Naive thymus-derived CD8-positive, alpha-beta T cell (primary cell): ENCODE measurements around the gene CACNA1B. TPM values are rescaled to one million over a fixed set of nuclear protein-coding genes. Genes with fewer than 3 reads are reported as not detected.

ENCODE experiments used
- ATAC-seq, 2 donors: fragments of 150-1000 bp; cut with Tn5 transposase in 1 of 2; sonication (Bioruptor Pico), chemical (Tn5 transposase) in 1 of 2; 1 replicate in 1 of 2; 2 replicates in 1 of 2; pipeline ENCODE4 v1.10.0; 2021; ENCODE audit warnings: mild to moderate bottlenecking in 2 of 2, moderate library complexity in 2 of 2
- POLR2A ChIA-PET: fragments of 350-600 bp; sonication (Branson Sonifier 250); formaldehyde crosslinking; loops from one replicate; lab custom pipeline; 2021; ENCODE audit warnings: antibody characterized with exemption; lab: Charles Lee
- DNase-seq, 10 donors: peaks; one replicate each; pipeline versions ENCODE4 v3.0.0 to v3.0.0-alpha.2; 2020 to 2022
- H3K27ac Mint-ChIP-seq, 10 donors: one replicate each; pipeline ENCODE4 v1.8.0; 2020 to 2022; ENCODE audit warnings: mild to moderate bottlenecking in 10 of 10, mixed read lengths in 10 of 10, moderate library complexity in 4 of 10, inconsistent platforms in 1 of 10
- H3K27me3 Mint-ChIP-seq, 5 donors: one replicate each; pipeline ENCODE4 v1.8.0; 2021 to 2022; ENCODE audit warnings: mixed read lengths in 5 of 5
- H3K36me3 Mint-ChIP-seq, 3 donors: one replicate each; pipeline ENCODE4 v1.8.0; 2020 to 2022; ENCODE audit warnings: mixed read lengths in 3 of 3, mild to moderate bottlenecking in 2 of 3, inconsistent platforms in 1 of 3
- H3K4me1 Mint-ChIP-seq, 4 donors: one replicate each; pipeline ENCODE4 v1.8.0; 2021 to 2022; ENCODE audit warnings: mixed read lengths in 4 of 4
- H3K4me3 Mint-ChIP-seq, 10 donors: one replicate each; pipeline ENCODE4 v1.8.0; 2020 to 2022; ENCODE audit warnings: mild to moderate bottlenecking in 10 of 10, mixed read lengths in 10 of 10, moderate library complexity in 6 of 10, inconsistent platforms in 1 of 10
- H3K9me3 Mint-ChIP-seq, 9 donors: one replicate each; pipeline ENCODE4 v1.8.0; 2020 to 2022; ENCODE audit warnings: mixed read lengths in 9 of 9, mild to moderate bottlenecking in 3 of 9, inconsistent platforms in 1 of 9, moderate library complexity in 1 of 9
- polyA plus RNA-seq, 3 donors: library from polyadenylated mRNA; unstranded; fragments of 300-500 nt; fragmentation: Illumina TruSeq; gene quantifications; one replicate each; pipeline ENCODE4 v1.2.3, GENCODE V29; 2021
- total RNA-seq, 8 experiments: library from RNA in 2 of 8; stranded (reverse) in 2 of 8; gene quantifications; one replicate each; pipeline ENCODE4 v1.2.3 and lab custom pipeline; 2021 to 2026

Gene CACNA1B
- total and polyA plus RNA-seq, 5 experiments from 2014 or later = not detected

GRCh38 chr9:138022121-138022741 is 144.6 kb downstream of the CACNA1B start:
- Mint-ChIP-seq H3K9me3 (no peaks in the 10 kb centered on the region), H3K27me3 (peaks cover 12 to 44% (median 28%) of the 10 kb centered on the region in 5 donors), H3K4me3 (peak overlapping the region in 3 of 10 donors; percentile 15 to 46 (median 24)), H3K4me1 (peaks cover 0 to 3% (median under 1%) of the 10 kb centered on the region in 4 donors), H3K36me3 (no peaks in the 10 kb centered on the region), H3K27ac (no peak overlapping the region)
- DNase-seq (no peak), ATAC-seq (no peak)
- POLR2A ChIA-PET = no interaction called here

GRCh38 chr9:138022756-138023393 is 145.3 kb downstream of the CACNA1B start:
- Mint-ChIP-seq H3K27me3 (peaks cover 12 to 49% (median 28%) of the 10 kb centered on the region in 5 donors), H3K9me3 (no peaks in the 10 kb centered on the region), H3K36me3 (no peaks in the 10 kb centered on the region), H3K27ac (no peak overlapping the region), H3K4me1 (peaks cover 0 to 3% (median under 1%) of the 10 kb centered on the region in 4 donors), H3K4me3 (peak overlapping the region in 1 of 10 donors; percentile 38)
- POLR2A ChIA-PET = no interaction called here
- peak in 1 of 10 donors; percentile 13 for DNase-seq
- ATAC-seq = no peak

- H3K36me3 Mint-ChIP-seq = no peaks in the 10 kb centered on the region
- peaks cover 12 to 49% (median 28%) of the 10 kb centered on the region in 5 donors for H3K27me3 Mint-ChIP-seq
- ATAC-seq = no peak
- peaks cover 0 to 3% (median under 1%) of the 10 kb centered on the region in 4 donors for H3K4me1 Mint-ChIP-seq
- H3K27ac Mint-ChIP-seq = no peak overlapping the region
- no peak for DNase-seq
- POLR2A ChIA-PET = no interaction called here
- peak overlapping the region in 4 of 10 donors; percentile 4 to 50 (median 44) for H3K4me3 Mint-ChIP-seq
- H3K9me3 Mint-ChIP-seq = no peaks in the 10 kb centered on the region
Measured at GRCh38 chr9:138023394-138024124, 146.0 kb downstream of the CACNA1B start.

GRCh38 chr9:138024131-138024530 is 146.5 kb downstream of the CACNA1B start:
- H3K36me3 Mint-ChIP-seq = no peaks in the 10 kb centered on the region
- no peak for ATAC-seq
- H3K27me3 Mint-ChIP-seq = peaks cover 12 to 49% (median 28%) of the 10 kb centered on the region in 5 donors
- peak overlapping the region in 5 of 10 donors; percentile 4 to 50 (median 45) for H3K4me3 Mint-ChIP-seq
- H3K27ac Mint-ChIP-seq = no peak overlapping the region
- peak in 1 of 10 donors; percentile 14 for DNase-seq
- H3K4me1 Mint-ChIP-seq = peaks cover 0 to 3% (median under 1%) of the 10 kb centered on the region in 4 donors
- no peaks in the 10 kb centered on the region for H3K9me3 Mint-ChIP-seq
- POLR2A ChIA-PET = no interaction called here

GRCh38 chr9:138024831-138025291 is 147.3 kb downstream of the CACNA1B start:
- POLR2A ChIA-PET = no interaction called here
- ATAC-seq = no peak
- no peak for DNase-seq
- Mint-ChIP-seq H3K27me3 (peaks cover 13 to 52% (median 30%) of the 10 kb centered on the region in 5 donors), H3K4me1 (peaks cover 0 to 3% (median under 1%) of the 10 kb centered on the region in 4 donors), H3K36me3 (no peaks in the 10 kb centered on the region), H3K27ac (peak overlapping the region in 1 of 10 donors; percentile 15), H3K9me3 (peaks cover 0 to 2% (median 0%) of the 10 kb centered on the region in 9 donors), H3K4me3 (no peak overlapping the region)

GRCh38 chr9:138025417-138025816 is 147.8 kb downstream of the CACNA1B start:
- peaks cover 0 to 2% (median 0%) of the 10 kb centered on the region in 9 donors for H3K9me3 Mint-ChIP-seq
- H3K27ac Mint-ChIP-seq = peak overlapping the region in 1 of 10 donors; percentile 15
- peaks cover 0 to 3% (median under 1%) of the 10 kb centered on the region in 4 donors for H3K4me1 Mint-ChIP-seq
- no peak overlapping the region for H3K4me3 Mint-ChIP-seq
- POLR2A ChIA-PET = no interaction called here
- H3K36me3 Mint-ChIP-seq = no peaks in the 10 kb centered on the region
- ATAC-seq = no peak
- H3K27me3 Mint-ChIP-seq = peaks cover 15 to 57% (median 36%) of the 10 kb centered on the region in 5 donors
- no peak for DNase-seq

- Mint-ChIP-seq H3K4me1 (peaks cover 0 to 3% (median under 1%) of the 10 kb centered on the region in 4 donors), H3K36me3 (no peaks in the 10 kb centered on the region), H3K27ac (no peak overlapping the region), H3K4me3 (no peak overlapping the region), H3K9me3 (peaks cover 0 to 2% (median 0%) of the 10 kb centered on the region in 9 donors), H3K27me3 (peaks cover 18 to 62% (median 39%) of the 10 kb centered on the region in 5 donors)
- POLR2A ChIA-PET = no interaction called here
- ATAC-seq = no peak
- no peak for DNase-seq
Measured at GRCh38 chr9:138025908-138026307, 148.3 kb downstream of the CACNA1B start.

- peaks cover 0 to 12% (median 5%) of the 10 kb centered on the region in 3 donors for H3K36me3 Mint-ChIP-seq
- peaks cover 0 to 3% (median 0%) of the 10 kb centered on the region in 4 donors for H3K4me1 Mint-ChIP-seq
- POLR2A ChIA-PET = no interaction called here
- no peak overlapping the region for H3K4me3 Mint-ChIP-seq
- no peak for ATAC-seq
- peaks cover 0 to 15% (median 11%) of the 10 kb centered on the region in 9 donors for H3K9me3 Mint-ChIP-seq
- no peak for DNase-seq
- H3K27ac Mint-ChIP-seq = no peak overlapping the region
- peaks cover 28 to 78% (median 59%) of the 10 kb centered on the region in 5 donors for H3K27me3 Mint-ChIP-seq
Measured at GRCh38 chr9:138028596-138028995, 151.0 kb downstream of the CACNA1B start.

- Mint-ChIP-seq H3K9me3 (peaks cover 0 to 23% (median 12%) of the 10 kb centered on the region in 9 donors), H3K27ac (peak overlapping the region in 1 of 10 donors; percentile 8), H3K36me3 (peaks cover 0 to 13% (median 5%) of the 10 kb centered on the region in 3 donors), H3K4me3 (no peak overlapping the region), H3K4me1 (no peaks in the 10 kb centered on the region), H3K27me3 (peaks cover 30 to 82% (median 57%) of the 10 kb centered on the region in 5 donors)
- ATAC-seq = no peak
- POLR2A ChIA-PET = no interaction called here
- DNase-seq = no peak
Measured at GRCh38 chr9:138031186-138031585, 153.6 kb downstream of the CACNA1B start.

GRCh38 chr9:138033950-138034349 is 156.4 kb downstream of the CACNA1B start:
- Mint-ChIP-seq H3K4me3 (no peak overlapping the region), H3K27ac (no peak overlapping the region), H3K27me3 (peaks cover 40 to 87% (median 61%) of the 10 kb centered on the region in 5 donors), H3K36me3 (peaks cover 0 to 13% (median 5%) of the 10 kb centered on the region in 3 donors), H3K4me1 (no peaks in the 10 kb centered on the region), H3K9me3 (peaks cover 0 to 23% (median 12%) of the 10 kb centered on the region in 9 donors)
- DNase-seq (peak in 1 of 10 donors; percentile 10), ATAC-seq (no peak)
- POLR2A ChIA-PET = no interaction called here

- H3K27ac Mint-ChIP-seq = no peak overlapping the region
- peak in 1 of 10 donors; percentile 12 for DNase-seq
Measured at GRCh38 chr9:138037140-138037539, 159.6 kb downstream of the CACNA1B start.

GRCh38 chr9:138038244-138038671 is 160.7 kb downstream of the CACNA1B start:
- peaks cover 21 to 59% (median 38%) of the 10 kb centered on the region in 5 donors for H3K27me3 Mint-ChIP-seq
- no peak overlapping the region for H3K4me3 Mint-ChIP-seq
- H3K9me3 Mint-ChIP-seq = peaks cover 0 to 13% (median 2%) of the 10 kb centered on the region in 9 donors
- peaks cover 0 to 5% (median 0%) of the 10 kb centered on the region in 3 donors for H3K36me3 Mint-ChIP-seq
- no peak for ATAC-seq
- no peaks in the 10 kb centered on the region for H3K4me1 Mint-ChIP-seq
- peak in 1 of 10 donors; percentile 11 for DNase-seq
- POLR2A ChIA-PET = no interaction called here
- no peak overlapping the region for H3K27ac Mint-ChIP-seq

More at GRCh38 chr9:138037140-138037539, 159.6 kb downstream of the CACNA1B start:
- H3K4me1 Mint-ChIP-seq = no peaks in the 10 kb centered on the region
- H3K36me3 Mint-ChIP-seq = peaks cover 0 to 13% (median 5%) of the 10 kb centered on the region in 3 donors
- H3K27me3 Mint-ChIP-seq = peaks cover 29 to 61% (median 42%) of the 10 kb centered on the region in 5 donors
- POLR2A ChIA-PET = no interaction called here
- no peak overlapping the region for H3K4me3 Mint-ChIP-seq
- ATAC-seq = no peak
- H3K9me3 Mint-ChIP-seq = peaks cover 0 to 23% (median 10%) of the 10 kb centered on the region in 9 donors
